WTC11 (cell line): Measurements from ENCODE around the gene GUCA2B. TPM values are rescaled to one million over a fixed set of nuclear protein-coding genes. Genes with fewer than 3 reads are reported as not detected.

Experiments
- ATAC-seq: fragments of 200-7000 bp; cut with Tn5 transposase; 2 replicates; pipeline ENCODE4 v1.10.0; 2021; ENCODE audit warnings: mild to moderate bottlenecking, moderate library complexity
- CTCF ChIA-PET: fragments of 300-600 bp; sonication (Branson Sonifier 250); formaldehyde crosslinking; loops from one replicate; lab custom pipeline; 2021; ENCODE audit warnings: antibody characterized with exemption; lab: Charles Lee
- POLR2A ChIA-PET: fragments of 350-600 bp; sonication (Branson Sonifier 250); formaldehyde crosslinking; loops from one replicate; lab custom pipeline; 2021; ENCODE audit warnings: antibody characterized with exemption; lab: Charles Lee
- DNase-seq: peaks from one replicate; pipeline ENCODE4 v3.0.0; 2021; ENCODE audit warnings: low spot score
- H3K27ac Mint-ChIP-seq: 2 replicates; pipeline ENCODE4 v1.8.0; 2021; ENCODE audit warnings: mixed read lengths
- H3K27me3 Mint-ChIP-seq: 2 replicates; pipeline ENCODE4 v1.8.0; 2021; ENCODE audit warnings: low read depth, mild to moderate bottlenecking, moderate library complexity, mixed read lengths
- H3K36me3 Mint-ChIP-seq: 2 replicates; pipeline ENCODE4 v1.8.0; 2021; ENCODE audit warnings: mixed read lengths
- H3K4me1 Mint-ChIP-seq: 2 replicates; pipeline ENCODE4 v1.8.0; 2022; ENCODE audit warnings: mixed read lengths
- H3K4me3 Mint-ChIP-seq: 2 replicates; pipeline ENCODE4 v1.8.0; 2021; ENCODE audit warnings: mild to moderate bottlenecking, moderate library complexity, mixed read lengths
- H3K9me3 Mint-ChIP-seq: 2 replicates; pipeline ENCODE4 v1.8.0; 2021; ENCODE audit warnings: mixed read lengths
- CREB1 ChIP-seq: sonication (generic); formaldehyde crosslinking; IDR thresholded peaks from 2 replicates; pipeline ENCODE4 v1.8.0; 2023; ENCODE audit warnings: mild to moderate bottlenecking, missing genetic modification reagents
- ELF4 ChIP-seq: sonication (generic); formaldehyde crosslinking; IDR thresholded peaks from 2 replicates; pipeline ENCODE4 v1.8.1; 2022; ENCODE audit warnings: low read depth, mild to moderate bottlenecking, moderate library complexity, missing genetic modification reagents
- HMGA2 ChIP-seq: fragments of 250-450 bp; sonication (Bioruptor Pico); IDR thresholded peaks from 2 replicates; pipeline ENCODE4 v1.4.0; 2021; ENCODE audit warnings: mild to moderate bottlenecking, moderate library complexity
- SP1 ChIP-seq: sonication (generic); formaldehyde crosslinking; conservative IDR thresholded peaks from 2 replicates; pipeline ENCODE4 v1.8.1; 2022; ENCODE audit warnings: missing genetic modification reagents
- TP53 ChIP-seq: sonication (generic); formaldehyde crosslinking; IDR thresholded peaks from 2 replicates; pipeline ENCODE4 v1.8.1; 2023; ENCODE audit warnings: mild to moderate bottlenecking, missing genetic modification reagents
- ZBTB21 ChIP-seq: sonication (generic); formaldehyde crosslinking; IDR thresholded peaks from 2 replicates; pipeline ENCODE4 v1.8.1; 2023; ENCODE audit warnings: mild to moderate bottlenecking, missing genetic modification reagents, borderline replicate concordance
- ZNF423 ChIP-seq: fragments of 250-450 bp; sonication (Bioruptor Pico); IDR thresholded peaks from 2 replicates; pipeline ENCODE4 v2.1.2; 2022; ENCODE audit warnings: mild to moderate bottlenecking, moderate library complexity
- total RNA-seq: library from RNA; stranded (reverse); gene quantifications from 3 replicates; pipeline ENCODE4 v1.2.3, GENCODE V29; 2021
- TF ChIP-seq, protein P1 (sequence below): sonication (generic); formaldehyde crosslinking; IDR thresholded peaks from 2 replicates; pipeline ENCODE4 v1.8.0; 2022; ENCODE audit warnings: mild to moderate bottlenecking, missing genetic modification reagents
- TF ChIP-seq, protein P2 (sequence below): sonication (generic); formaldehyde crosslinking; IDR thresholded peaks from 2 replicates; pipeline ENCODE4 v1.8.1; 2023; ENCODE audit warnings: mild to moderate bottlenecking, missing genetic modification reagents
- TF ChIP-seq, protein P3 (sequence below): sonication (generic); formaldehyde crosslinking; IDR thresholded peaks from 2 replicates; pipeline ENCODE4 v1.8.0; 2022; ENCODE audit warnings: mild to moderate bottlenecking, missing genetic modification reagents
- TF ChIP-seq, protein P4 (sequence below): fragments of 250-450 bp; sonication (Bioruptor Pico); IDR thresholded peaks from 2 replicates; pipeline ENCODE4 v1.9.0; 2021; ENCODE audit warnings: mild to moderate bottlenecking, borderline replicate concordance
- TF ChIP-seq, protein P5 (sequence below): fragments of 250-450 bp; sonication (Bioruptor Pico); IDR thresholded peaks from 2 replicates; pipeline ENCODE4 v1.9.0; 2021; ENCODE audit warnings: moderate library complexity, mild to moderate bottlenecking, inconsistent platforms, borderline replicate concordance

The GUCA2B gene
- total RNA-seq, 1 experiment from 2014 or later, result not detected

DNA sequence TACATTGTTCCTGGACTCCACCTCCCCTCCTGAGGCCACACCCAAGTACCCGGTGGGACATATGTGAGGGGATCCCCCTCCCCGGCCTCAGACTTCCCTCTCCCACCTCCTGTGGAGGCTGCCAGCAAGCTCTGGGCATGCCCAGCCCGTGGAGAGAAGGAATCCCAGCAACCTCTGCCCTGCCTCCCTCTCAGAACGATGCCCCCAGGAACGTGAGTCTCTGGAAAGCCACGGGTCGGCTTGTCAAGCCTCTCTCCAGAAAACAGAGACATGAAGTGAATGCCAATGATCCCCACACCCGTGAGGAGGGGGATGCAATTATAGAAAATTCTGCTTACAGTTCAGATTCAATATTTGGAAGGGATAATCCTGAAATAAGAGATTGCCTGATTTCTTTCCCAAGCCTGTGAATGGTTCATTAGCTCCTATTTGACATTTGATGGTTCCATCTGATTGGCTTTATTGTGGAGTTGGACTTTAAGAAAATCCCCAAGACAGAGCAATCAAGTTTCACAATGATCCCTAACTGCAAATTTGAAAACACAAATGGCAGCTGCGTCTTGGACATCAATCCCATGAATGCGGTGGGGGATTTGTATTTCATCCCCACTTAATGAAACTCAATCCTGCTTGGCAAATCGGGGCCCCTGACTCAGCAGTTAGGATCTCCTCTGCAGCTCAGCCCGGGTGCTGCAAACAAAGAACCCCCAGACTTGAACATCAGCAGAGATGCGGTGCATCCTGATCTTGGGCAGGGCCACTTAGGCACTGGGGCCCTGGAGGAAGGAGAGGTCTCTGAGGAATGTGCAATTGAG lies 9.1 kb upstream of the GUCA2B start:
- no peak for ATAC-seq
- Mint-ChIP-seq H3K27me3 (no peaks in the 10 kb centered on the region), H3K4me3 (no peak overlapping the region), H3K27ac (no peak overlapping the region), H3K4me1 (no peaks in the 10 kb centered on the region), H3K36me3 (no peaks in the 10 kb centered on the region), H3K9me3 (peaks cover 4% of the 10 kb centered on the region; the same call in 1 of the 2 replicates)
- TF ChIP-seq ELF4 (CRISPR knock-in tag), result no peak
- TF ChIP-seq, protein P1, sequence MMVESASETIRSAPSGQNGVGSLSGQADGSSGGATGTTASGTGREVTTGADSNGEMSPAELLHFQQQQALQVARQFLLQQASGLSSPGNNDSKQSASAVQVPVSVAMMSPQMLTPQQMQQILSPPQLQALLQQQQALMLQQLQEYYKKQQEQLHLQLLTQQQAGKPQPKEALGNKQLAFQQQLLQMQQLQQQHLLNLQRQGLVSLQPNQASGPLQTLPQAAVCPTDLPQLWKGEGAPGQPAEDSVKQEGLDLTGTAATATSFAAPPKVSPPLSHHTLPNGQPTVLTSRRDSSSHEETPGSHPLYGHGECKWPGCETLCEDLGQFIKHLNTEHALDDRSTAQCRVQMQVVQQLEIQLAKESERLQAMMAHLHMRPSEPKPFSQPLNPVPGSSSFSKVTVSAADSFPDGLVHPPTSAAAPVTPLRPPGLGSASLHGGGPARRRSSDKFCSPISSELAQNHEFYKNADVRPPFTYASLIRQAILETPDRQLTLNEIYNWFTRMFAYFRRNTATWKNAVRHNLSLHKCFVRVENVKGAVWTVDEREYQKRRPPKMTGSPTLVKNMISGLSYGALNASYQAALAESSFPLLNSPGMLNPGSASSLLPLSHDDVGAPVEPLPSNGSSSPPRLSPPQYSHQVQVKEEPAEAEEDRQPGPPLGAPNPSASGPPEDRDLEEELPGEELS (CRISPR knock-in tag), result no peak
- TF ChIP-seq ZBTB21, result no peak
- TF ChIP-seq SP1 (CRISPR knock-in tag), result no peak
- no peak for TF ChIP-seq ZNF423
- TF ChIP-seq, protein P2, sequence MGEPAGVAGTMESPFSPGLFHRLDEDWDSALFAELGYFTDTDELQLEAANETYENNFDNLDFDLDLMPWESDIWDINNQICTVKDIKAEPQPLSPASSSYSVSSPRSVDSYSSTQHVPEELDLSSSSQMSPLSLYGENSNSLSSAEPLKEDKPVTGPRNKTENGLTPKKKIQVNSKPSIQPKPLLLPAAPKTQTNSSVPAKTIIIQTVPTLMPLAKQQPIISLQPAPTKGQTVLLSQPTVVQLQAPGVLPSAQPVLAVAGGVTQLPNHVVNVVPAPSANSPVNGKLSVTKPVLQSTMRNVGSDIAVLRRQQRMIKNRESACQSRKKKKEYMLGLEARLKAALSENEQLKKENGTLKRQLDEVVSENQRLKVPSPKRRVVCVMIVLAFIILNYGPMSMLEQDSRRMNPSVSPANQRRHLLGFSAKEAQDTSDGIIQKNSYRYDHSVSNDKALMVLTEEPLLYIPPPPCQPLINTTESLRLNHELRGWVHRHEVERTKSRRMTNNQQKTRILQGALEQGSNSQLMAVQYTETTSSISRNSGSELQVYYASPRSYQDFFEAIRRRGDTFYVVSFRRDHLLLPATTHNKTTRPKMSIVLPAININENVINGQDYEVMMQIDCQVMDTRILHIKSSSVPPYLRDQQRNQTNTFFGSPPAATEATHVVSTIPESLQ (CRISPR knock-in tag), result no peak
- TF ChIP-seq TP53 (CRISPR knock-in tag), result no peak
- TF ChIP-seq HMGA2 (CRISPR knock-in tag), result no peak
- ChIA-PET POLR2A (no interaction called here), CTCF (interaction anchor here (0.6 to 1.7 kb wide), 3 partner anchors 367 to 628 kb away, joined by 3 read pairs; no protein-coding TSS in a partner anchor)
- DNase-seq, result no peak

DNA sequence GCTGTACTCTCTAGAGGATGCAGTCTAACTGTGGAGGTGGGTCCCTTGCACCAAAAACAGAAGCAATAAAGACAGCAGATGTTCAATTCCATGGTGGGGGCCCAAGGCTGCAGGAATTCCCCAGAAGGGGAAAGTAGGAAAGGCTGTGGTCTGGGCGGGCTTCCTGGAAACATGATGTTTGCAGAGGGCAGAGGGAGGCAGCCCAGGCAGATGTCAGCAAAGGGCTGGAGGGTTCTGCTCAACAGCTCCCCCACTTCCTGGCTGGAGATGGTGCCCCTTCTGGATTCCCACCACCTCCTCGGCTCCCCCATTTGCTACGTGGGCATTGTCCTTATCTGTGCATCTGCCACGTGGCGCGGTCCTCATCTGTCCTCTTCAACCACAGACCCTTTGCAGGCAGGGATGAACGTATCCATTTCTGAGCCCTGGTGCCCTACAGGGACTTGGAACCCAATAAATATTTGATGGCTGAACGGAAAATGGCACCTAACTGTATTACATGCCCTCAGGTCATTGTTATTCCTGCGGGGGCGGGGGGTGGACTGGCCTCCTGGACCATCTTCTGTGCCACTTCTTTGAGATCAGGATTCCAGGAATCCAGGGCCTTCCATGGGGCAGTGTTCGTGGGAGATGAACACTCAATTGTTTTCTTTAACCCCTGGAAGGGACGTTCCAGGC lies 8.4 kb upstream of the GUCA2B start:
- H3K4me1 Mint-ChIP-seq, result no peaks in the 10 kb centered on the region
- H3K36me3 Mint-ChIP-seq, result no peaks in the 10 kb centered on the region
- TF ChIP-seq, protein P3, sequence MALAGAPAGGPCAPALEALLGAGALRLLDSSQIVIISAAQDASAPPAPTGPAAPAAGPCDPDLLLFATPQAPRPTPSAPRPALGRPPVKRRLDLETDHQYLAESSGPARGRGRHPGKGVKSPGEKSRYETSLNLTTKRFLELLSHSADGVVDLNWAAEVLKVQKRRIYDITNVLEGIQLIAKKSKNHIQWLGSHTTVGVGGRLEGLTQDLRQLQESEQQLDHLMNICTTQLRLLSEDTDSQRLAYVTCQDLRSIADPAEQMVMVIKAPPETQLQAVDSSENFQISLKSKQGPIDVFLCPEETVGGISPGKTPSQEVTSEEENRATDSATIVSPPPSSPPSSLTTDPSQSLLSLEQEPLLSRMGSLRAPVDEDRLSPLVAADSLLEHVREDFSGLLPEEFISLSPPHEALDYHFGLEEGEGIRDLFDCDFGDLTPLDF (CRISPR knock-in tag), result no peak
- TF ChIP-seq, protein P4, sequence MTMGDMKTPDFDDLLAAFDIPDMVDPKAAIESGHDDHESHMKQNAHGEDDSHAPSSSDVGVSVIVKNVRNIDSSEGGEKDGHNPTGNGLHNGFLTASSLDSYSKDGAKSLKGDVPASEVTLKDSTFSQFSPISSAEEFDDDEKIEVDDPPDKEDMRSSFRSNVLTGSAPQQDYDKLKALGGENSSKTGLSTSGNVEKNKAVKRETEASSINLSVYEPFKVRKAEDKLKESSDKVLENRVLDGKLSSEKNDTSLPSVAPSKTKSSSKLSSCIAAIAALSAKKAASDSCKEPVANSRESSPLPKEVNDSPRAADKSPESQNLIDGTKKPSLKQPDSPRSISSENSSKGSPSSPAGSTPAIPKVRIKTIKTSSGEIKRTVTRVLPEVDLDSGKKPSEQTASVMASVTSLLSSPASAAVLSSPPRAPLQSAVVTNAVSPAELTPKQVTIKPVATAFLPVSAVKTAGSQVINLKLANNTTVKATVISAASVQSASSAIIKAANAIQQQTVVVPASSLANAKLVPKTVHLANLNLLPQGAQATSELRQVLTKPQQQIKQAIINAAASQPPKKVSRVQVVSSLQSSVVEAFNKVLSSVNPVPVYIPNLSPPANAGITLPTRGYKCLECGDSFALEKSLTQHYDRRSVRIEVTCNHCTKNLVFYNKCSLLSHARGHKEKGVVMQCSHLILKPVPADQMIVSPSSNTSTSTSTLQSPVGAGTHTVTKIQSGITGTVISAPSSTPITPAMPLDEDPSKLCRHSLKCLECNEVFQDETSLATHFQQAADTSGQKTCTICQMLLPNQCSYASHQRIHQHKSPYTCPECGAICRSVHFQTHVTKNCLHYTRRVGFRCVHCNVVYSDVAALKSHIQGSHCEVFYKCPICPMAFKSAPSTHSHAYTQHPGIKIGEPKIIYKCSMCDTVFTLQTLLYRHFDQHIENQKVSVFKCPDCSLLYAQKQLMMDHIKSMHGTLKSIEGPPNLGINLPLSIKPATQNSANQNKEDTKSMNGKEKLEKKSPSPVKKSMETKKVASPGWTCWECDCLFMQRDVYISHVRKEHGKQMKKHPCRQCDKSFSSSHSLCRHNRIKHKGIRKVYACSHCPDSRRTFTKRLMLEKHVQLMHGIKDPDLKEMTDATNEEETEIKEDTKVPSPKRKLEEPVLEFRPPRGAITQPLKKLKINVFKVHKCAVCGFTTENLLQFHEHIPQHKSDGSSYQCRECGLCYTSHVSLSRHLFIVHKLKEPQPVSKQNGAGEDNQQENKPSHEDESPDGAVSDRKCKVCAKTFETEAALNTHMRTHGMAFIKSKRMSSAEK, result no peak
- no peak for TF ChIP-seq CREB1 (CRISPR knock-in tag)
- TF ChIP-seq, protein P5, sequence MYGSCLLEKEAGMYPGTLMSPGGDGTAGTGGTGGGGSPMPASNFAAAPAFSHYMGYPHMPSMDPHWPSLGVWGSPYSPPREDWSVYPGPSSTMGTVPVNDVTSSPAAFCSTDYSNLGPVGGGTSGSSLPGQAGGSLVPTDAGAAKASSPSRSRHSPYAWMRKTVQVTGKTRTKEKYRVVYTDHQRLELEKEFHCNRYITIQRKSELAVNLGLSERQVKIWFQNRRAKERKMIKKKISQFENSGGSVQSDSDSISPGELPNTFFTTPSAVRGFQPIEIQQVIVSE (CRISPR knock-in tag), result no peak
- ChIA-PET POLR2A (no interaction called here), CTCF (interaction anchor here (0.6 to 1.4 kb wide), 3 partner anchors 566 to 886 kb away, joined by 3 to 4 read pairs (median 3); no protein-coding TSS in a partner anchor)
- H3K9me3 Mint-ChIP-seq, result no peaks in the 10 kb centered on the region
- no peak overlapping the region for H3K4me3 Mint-ChIP-seq
- ATAC-seq (peak; percentile 14; the same call in 1 of the 2 replicates), DNase-seq (no peak)
- no peaks in the 10 kb centered on the region for H3K27me3 Mint-ChIP-seq
- H3K27ac Mint-ChIP-seq, result no peak overlapping the region
